DND-41 (cell line): ENCODE data around the gene GSTK1.

Experiments
- EZH2 ChIP-seq: IDR thresholded peaks from 3 replicates; pipeline ENCODE4 v1.6.1; 2012; ENCODE audit warnings: borderline replicate concordance, low read depth, mild to moderate bottlenecking, moderate library complexity, low read length, inconsistent platforms; ENCODE audit not compliant: severe bottlenecking
- TF ChIP-seq, protein P1 (sequence below): IDR thresholded peaks from 2 replicates; pipeline ENCODE4 v1.5.1; 2012; ENCODE audit warnings: borderline replicate concordance, low read length, moderate library complexity, mild to moderate bottlenecking; ENCODE audit not compliant: poor library complexity, severe bottlenecking; ENCODE audit errors: extremely low read depth

DNA sequence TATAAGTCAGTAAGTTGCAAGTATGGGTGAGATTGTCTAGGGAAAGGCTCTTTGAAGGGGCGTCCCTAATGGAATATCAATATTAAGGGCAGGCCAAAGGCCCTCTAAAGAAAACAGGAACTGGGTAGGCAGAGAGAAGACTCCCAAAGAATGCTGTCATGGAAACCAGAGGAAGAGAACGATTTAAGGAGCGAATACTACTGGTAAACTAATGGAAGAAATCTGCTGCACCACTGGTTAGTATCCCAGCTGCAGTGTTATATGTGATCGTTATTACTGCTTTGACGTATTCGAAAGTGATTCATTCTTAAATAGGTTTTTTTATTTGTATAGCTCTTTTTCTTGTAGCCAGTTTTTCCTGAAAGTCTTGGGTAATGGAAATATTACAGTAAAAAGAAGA lies 26.2 kb downstream of the GSTK1 start:
- TF ChIP-seq, protein P1, sequence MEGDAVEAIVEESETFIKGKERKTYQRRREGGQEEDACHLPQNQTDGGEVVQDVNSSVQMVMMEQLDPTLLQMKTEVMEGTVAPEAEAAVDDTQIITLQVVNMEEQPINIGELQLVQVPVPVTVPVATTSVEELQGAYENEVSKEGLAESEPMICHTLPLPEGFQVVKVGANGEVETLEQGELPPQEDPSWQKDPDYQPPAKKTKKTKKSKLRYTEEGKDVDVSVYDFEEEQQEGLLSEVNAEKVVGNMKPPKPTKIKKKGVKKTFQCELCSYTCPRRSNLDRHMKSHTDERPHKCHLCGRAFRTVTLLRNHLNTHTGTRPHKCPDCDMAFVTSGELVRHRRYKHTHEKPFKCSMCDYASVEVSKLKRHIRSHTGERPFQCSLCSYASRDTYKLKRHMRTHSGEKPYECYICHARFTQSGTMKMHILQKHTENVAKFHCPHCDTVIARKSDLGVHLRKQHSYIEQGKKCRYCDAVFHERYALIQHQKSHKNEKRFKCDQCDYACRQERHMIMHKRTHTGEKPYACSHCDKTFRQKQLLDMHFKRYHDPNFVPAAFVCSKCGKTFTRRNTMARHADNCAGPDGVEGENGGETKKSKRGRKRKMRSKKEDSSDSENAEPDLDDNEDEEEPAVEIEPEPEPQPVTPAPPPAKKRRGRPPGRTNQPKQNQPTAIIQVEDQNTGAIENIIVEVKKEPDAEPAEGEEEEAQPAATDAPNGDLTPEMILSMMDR, result no peak
- no peak for TF ChIP-seq EZH2
